Frontal cortex (tissue), 4 donors: ENCODE results near the gene PSME1. TPM values are rescaled to one million over a fixed set of nuclear protein-coding genes. Genes with fewer than 3 reads are reported as not detected.

Experiments used
- DNase-seq, 2 donors: peaks; one replicate each; pipeline ENCODE4 v3.0.0; 2012; ENCODE audit warnings: low spot score in 2 of 2
- FAIRE-seq: peaks from 2 replicates; lab custom pipeline; 2012; peaks lifted over from hg19 to GRCh38; lab: Jason Lieb, UNC
- small RNA-seq: library from RNA; depleted of rRNA; stranded (forward); fragments of <200 nt; gene quantifications from one replicate; pipeline ENCODE3, GENCODE V24; 2014
- total RNA-seq: library from RNA; depleted of rRNA; stranded (reverse); fragments of >200 nt; gene quantifications from one replicate; pipeline ENCODE4 v1.2.3, GENCODE V29; 2014
- donor health status: control.
- donor health status: control.
- donor health status: control.

The PSME1 gene
- total RNA-seq, 1 donor from 2014 or later, result 20.4 TPM

GRCh38 chr14:24182110-24182882 is 46.3 kb downstream of the PSME1 start:
- FAIRE-seq (no peak), DNase-seq (no peak)

- DNase-seq, result no peak
- FAIRE-seq, result no peak
Observed at GRCh38 chr14:24183014-24183481, 47.1 kb downstream of the PSME1 start.

- no peak for FAIRE-seq
- DNase-seq, result no peak
Observed at GRCh38 chr14:24184104-24184970, 48.3 kb downstream of the PSME1 start.

- FAIRE-seq, result no peak
- no peak for DNase-seq
Observed at GRCh38 chr14:24185026-24185425, 49.0 kb downstream of the PSME1 start.

- FAIRE-seq, result no peak
Observed at GRCh38 chr14:24185741-24186140, 49.7 kb downstream of the PSME1 start.

GRCh38 chr14:24186831-24187538 is 51.0 kb downstream of the PSME1 start:
- DNase-seq, result no peak
- FAIRE-seq, result no peak

More at GRCh38 chr14:24185741-24186140, 49.7 kb downstream of the PSME1 start:
- DNase-seq, result no peak

- FAIRE-seq (no peak), DNase-seq (no peak)
Observed at GRCh38 chr14:24187539-24187915, 51.5 kb downstream of the PSME1 start.

Small RNAs within 50 kb of the gene (small RNA-seq; reads per million reads assigned to genes)
- not detected for gene IPO4
- gene IRF9, result not detected
- 0.08 reads per million for gene RNA5SP383

Other genes starting within 250 kb of the PSME1 start
- 7.3 TPM for gene DHRS4, start 182.4 kb upstream of the PSME1 start, total RNA-seq
- gene DHRS4L2, start 147.3 kb upstream of the PSME1 start, total RNA-seq, result 3.3 TPM
- gene CARMIL3, start 84.2 kb upstream of the PSME1 start, total RNA-seq, result 18.8 TPM
- 35.5 TPM for gene CPNE6, start 64.6 kb upstream of the PSME1 start, total RNA-seq
- gene PCK2, start 41.9 kb upstream of the PSME1 start, total RNA-seq, result 1.6 TPM
- gene DCAF11, start 21.4 kb upstream of the PSME1 start, total RNA-seq, result 56.7 TPM
- gene NRL, start 21.2 kb upstream of the PSME1 start, total RNA-seq, result 1.2 TPM
- 0.41 TPM for gene FITM1, start 5.5 kb upstream of the PSME1 start, total RNA-seq
- gene EMC9, start 5.4 kb downstream of the PSME1 start, total RNA-seq, result 8.6 TPM
- 25.7 TPM for gene PSME2, start 10.4 kb downstream of the PSME1 start, total RNA-seq
- gene RNF31, start 11.3 kb downstream of the PSME1 start, total RNA-seq, result 23.2 TPM
- 12.2 TPM for gene IRF9, start 25.1 kb downstream of the PSME1 start, total RNA-seq
- 15.1 TPM for gene REC8, start 35.9 kb downstream of the PSME1 start, total RNA-seq
- gene IPO4, start 52.6 kb downstream of the PSME1 start, total RNA-seq, result 12.6 TPM
- 9.8 TPM for gene TM9SF1, start 59.2 kb downstream of the PSME1 start, total RNA-seq
- not detected for gene TSSK4, start 69.5 kb downstream of the PSME1 start, total RNA-seq
- gene CHMP4A, start 77.3 kb downstream of the PSME1 start, total RNA-seq, result 40.4 TPM
- 18.8 TPM for gene MDP1, start 79.9 kb downstream of the PSME1 start, total RNA-seq
- 62.8 TPM for gene NEDD8, start 96.2 kb downstream of the PSME1 start, total RNA-seq
- 51.8 TPM for gene GMPR2, start 96.7 kb downstream of the PSME1 start, total RNA-seq
- gene TINF2, start 106.4 kb downstream of the PSME1 start, total RNA-seq, result 42.4 TPM
- 0.82 TPM for gene TGM1, start 127.0 kb downstream of the PSME1 start, total RNA-seq
- gene RABGGTA, start 135.4 kb downstream of the PSME1 start, total RNA-seq, result 25.7 TPM
- 8.2 TPM for gene DHRS1, start 163.6 kb downstream of the PSME1 start, total RNA-seq
- 22.8 TPM for gene NOP9, start 163.7 kb downstream of the PSME1 start, total RNA-seq
- 2.0 TPM for gene CIDEB, start 171.8 kb downstream of the PSME1 start, total RNA-seq
- 1.6 TPM for gene LTB4R2, start 173.9 kb downstream of the PSME1 start, total RNA-seq
- gene LTB4R, start 175.3 kb downstream of the PSME1 start, total RNA-seq, result 1.2 TPM
- gene ADCY4, start 198.9 kb downstream of the PSME1 start, total RNA-seq, result 0.82 TPM
- under 0.01 TPM for gene RIPK3, start 203.8 kb downstream of the PSME1 start, total RNA-seq
- 2.9 TPM for gene NFATC4, start 232.0 kb downstream of the PSME1 start, total RNA-seq